ENCODE measurements around the gene SYNDIG1L.

DNA sequence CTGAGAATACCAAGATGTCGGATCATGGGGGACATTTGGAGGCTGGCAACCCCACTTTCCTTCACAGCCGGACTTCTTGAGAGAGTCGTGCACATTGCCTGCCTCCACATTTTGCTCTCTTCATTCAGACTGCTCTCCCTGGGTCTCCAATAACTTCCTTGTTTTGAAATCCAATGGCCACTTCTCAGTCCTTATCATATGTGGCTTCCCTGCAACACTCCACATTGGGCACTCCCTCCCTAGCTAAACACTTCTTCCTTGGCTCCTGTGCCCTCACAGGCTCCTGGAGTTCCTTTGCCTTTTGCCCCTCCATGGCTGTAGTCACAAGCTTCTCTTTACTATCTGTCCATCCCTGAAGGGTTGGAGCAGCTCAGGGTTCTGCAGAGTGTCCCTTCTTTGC is 37.0 kb upstream of the SYNDIG1L start:
- TF ChIP-seq POLR2A (IDR thresholded peaks at IDR 0.05; ENCODE audit: insufficient read depth in 1 of 2, low read depth in 2 of 2, low read length in 2 of 2) (no peak), CTCF (CRISPR knock-in tag; IDR thresholded peaks at IDR 0.05) (no peak), ZBTB10 (CRISPR knock-in tag; IDR thresholded peaks at IDR 0.05; ENCODE audit: borderline replicate concordance) (no peak), HNRNPL (IDR thresholded peaks at IDR 0.05; ENCODE audit: low read depth, low read length) (no peak), BCL6 (CRISPR knock-in tag; IDR thresholded peaks at IDR 0.05) (no peak)
- TF ChIP-seq, protein P1, sequence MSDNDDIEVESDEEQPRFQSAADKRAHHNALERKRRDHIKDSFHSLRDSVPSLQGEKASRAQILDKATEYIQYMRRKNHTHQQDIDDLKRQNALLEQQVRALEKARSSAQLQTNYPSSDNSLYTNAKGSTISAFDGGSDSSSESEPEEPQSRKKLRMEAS (IDR thresholded peaks at IDR 0.05), result no peak
